OCI-LY7 (cell line): ENCODE data around the gene AQP11.

Source experiments
- CTCF ChIP-seq: fragments of 200-600 bp; sonication (generic); conservative IDR thresholded peaks from 2 replicates; pipeline ENCODE4 v1.5.1; 2014; ENCODE audit warnings: mild to moderate bottlenecking, antibody characterized with exemption, low read length, moderate library complexity, mixed read lengths
- EZH2phosphoT487 ChIP-seq: fragments of 200-600 bp; sonication (generic); IDR thresholded peaks from 2 replicates; pipeline ENCODE4 v1.6.1; 2018; ENCODE audit warnings: low read depth, borderline replicate concordance, mild to moderate bottlenecking, mixed run types, antibody characterized with exemption, low read length, moderate library complexity, mixed read lengths

DNA sequence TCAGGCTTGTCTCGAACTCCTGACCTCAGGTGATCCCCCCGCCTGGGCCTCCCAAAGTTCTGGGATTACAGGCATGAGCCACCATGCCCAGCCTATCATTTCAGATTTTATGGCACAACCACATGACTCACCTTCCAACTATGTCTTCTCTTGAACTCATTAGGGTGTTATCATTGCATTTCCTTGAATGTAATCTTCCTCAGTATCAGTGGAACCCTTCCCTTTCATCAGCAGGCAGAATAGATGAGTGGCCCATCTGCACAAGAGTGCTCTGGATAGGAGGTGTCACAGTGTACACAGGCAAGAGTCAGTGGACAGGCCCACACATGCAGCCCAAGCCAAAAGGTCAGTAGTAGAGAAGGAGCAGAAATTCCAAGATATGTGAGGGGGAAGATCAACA, 29.1 kb upstream of the AQP11 start:
- no peak for TF ChIP-seq EZH2phosphoT487
- TF ChIP-seq CTCF, result no peak
